DOHH2 (cell line): ENCODE results near the gene ATG4B.

ENCODE experiments used
- CTCF ChIP-seq: fragments of 200-600 bp; sonication (generic); IDR thresholded peaks from one replicate; pipeline ENCODE4 v1.5.1; 2014; ENCODE audit warnings: antibody characterized with exemption, mild to moderate bottlenecking, low read depth, low read length; ENCODE audit not compliant: poor library complexity, severe bottlenecking
- EZH2phosphoT487 ChIP-seq: fragments of 200-600 bp; sonication (generic); IDR thresholded peaks from 2 replicates; pipeline ENCODE4 v1.6.1; 2017; ENCODE audit warnings: borderline replicate concordance, mild to moderate bottlenecking, antibody characterized with exemption, low read length, moderate library complexity, mixed read lengths

GRCh38 chr2:241645056-241645914 lies 7.8 kb downstream of the ATG4B start:
- TF ChIP-seq CTCF, result no peak
- TF ChIP-seq EZH2phosphoT487, result no peak
